ENCODE results near the gene FAM98C.

The FAM98C gene

GRCh38 chr19:38389957-38390924, 12.7 kb upstream of the FAM98C start:
- no peak for TF ChIP-seq CTCF (IDR thresholded peaks at IDR 0.05; ENCODE audit: low read length, missing control alignments)
- DNase-seq (ENCODE audit: low read depth), result no peak
- peak overlapping the region; percentile 90 for H3K4me3 ChIP-seq (replicated peaks; ENCODE audit: low read depth, low read length)

- no peak overlapping the region for H3K4me3 ChIP-seq (replicated peaks; ENCODE audit: low read depth, low read length)
- DNase-seq (ENCODE audit: low read depth), result no peak
- no peak for TF ChIP-seq CTCF (IDR thresholded peaks at IDR 0.05; ENCODE audit: low read length, missing control alignments)
These were observed 10.9 kb upstream of the FAM98C start for GRCh38 chr19:38391911-38392464.

GRCh38 chr19:38392707-38393308, 10.1 kb upstream of the FAM98C start:
- no peak for TF ChIP-seq CTCF (IDR thresholded peaks at IDR 0.05; ENCODE audit: low read length, missing control alignments)
- DNase-seq (ENCODE audit: low read depth), result peak; percentile 51
- H3K4me3 ChIP-seq (replicated peaks; ENCODE audit: low read depth, low read length), result no peak overlapping the region

GRCh38 chr19:38394488-38394887, 8.4 kb upstream of the FAM98C start:
- H3K4me3 ChIP-seq (replicated peaks; ENCODE audit: low read depth, low read length), result no peak overlapping the region
- no peak for DNase-seq (ENCODE audit: low read depth)
- TF ChIP-seq CTCF (IDR thresholded peaks at IDR 0.05; ENCODE audit: low read length, missing control alignments), result no peak

DNA sequence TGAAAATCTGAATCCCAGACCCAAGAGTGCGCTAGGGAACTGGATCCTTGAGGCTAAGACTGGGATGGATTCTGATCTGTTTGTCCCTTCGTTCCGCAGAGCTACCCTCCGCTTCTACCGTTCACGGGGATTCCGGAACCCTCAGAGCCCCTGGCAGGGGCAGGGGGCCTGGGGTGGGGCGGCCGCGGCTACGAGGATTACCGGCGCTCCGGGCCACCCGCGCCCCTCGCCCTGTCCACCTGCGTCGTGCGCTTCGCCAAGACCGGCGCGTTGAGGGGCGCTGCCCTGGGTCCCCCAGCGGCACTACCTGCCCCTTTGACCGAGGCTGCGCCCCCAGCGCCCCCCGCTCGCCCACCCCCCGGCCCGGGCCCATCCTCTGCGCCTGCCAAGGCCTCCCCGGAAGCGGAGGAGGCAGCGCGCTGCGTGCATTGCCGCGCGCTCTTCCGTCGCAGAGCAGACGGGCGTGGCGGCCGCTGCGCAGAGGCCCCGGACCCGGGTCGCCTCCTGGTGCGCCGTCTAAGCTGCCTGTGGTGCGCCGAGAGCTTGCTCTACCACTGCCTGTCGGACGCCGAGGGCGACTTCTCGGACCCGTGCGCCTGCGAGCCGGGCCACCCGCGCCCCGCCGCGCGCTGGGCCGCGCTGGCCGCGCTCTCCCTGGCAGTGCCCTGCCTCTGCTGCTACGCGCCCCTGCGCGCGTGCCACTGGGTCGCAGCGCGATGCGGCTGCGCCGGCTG, 7.3 kb upstream of the FAM98C start:
- TF ChIP-seq CTCF (IDR thresholded peaks at IDR 0.05; ENCODE audit: low read length, missing control alignments), result no peak
- DNase-seq (ENCODE audit: low read depth), result no peak
- H3K4me3 ChIP-seq (replicated peaks; ENCODE audit: low read depth, low read length), result no peak overlapping the region

DNA sequence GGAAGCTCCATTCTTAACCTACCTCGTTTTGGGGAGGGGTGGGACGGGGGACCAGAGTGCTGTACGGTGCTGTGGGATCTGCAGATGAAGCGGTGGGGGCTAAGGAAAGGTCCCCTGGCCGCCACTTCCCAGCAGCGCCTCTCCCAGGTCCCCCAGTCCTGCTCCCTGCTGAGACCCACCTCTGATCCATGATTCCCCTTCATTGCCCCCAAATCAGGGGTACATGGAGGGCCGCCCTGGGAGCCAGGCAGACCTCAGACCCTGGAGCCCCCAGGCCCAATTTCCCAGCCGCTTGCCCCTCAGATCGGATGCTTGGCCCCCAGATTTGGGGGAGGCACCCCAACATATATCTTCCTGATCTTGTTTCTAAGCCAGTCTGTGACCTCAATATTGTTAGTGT, 3.8 kb upstream of the FAM98C start:
- no peak for TF ChIP-seq CTCF (IDR thresholded peaks at IDR 0.05; ENCODE audit: low read length, missing control alignments)
- H3K4me3 ChIP-seq (replicated peaks; ENCODE audit: low read depth, low read length), result no peak overlapping the region
- DNase-seq (ENCODE audit: low read depth), result no peak

All from fibroblast of pulmonary artery (primary cell).